ENCODE results near the gene CALML3. TPM values are rescaled to one million over a fixed set of nuclear protein-coding genes. Genes with fewer than 3 reads are reported as not detected.

The CALML3 gene
- total and polyA plus RNA-seq, 2 of the 13 experiments (the other 11 are each of a cell fraction or from before 2014, with no cell fraction given), result not detected

DNA sequence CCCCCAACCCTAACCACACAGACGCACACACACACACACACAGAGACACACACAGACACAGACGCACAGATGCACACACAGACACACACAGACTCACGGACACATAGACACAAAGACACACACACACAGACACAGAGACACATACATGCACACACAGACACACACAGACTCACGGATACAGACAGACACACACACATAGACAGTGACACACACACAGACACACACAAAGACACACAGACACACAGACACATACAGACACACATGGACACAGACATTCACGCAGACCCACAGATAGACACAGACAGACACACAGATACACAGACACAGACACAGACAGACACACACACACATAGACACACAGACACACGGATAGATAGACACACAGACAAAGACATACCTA lies 27.5 kb upstream of the CALML3 start:
- Histone ChIP-seq H3K36me3 (replicated peaks in 1 of 2; ENCODE audit: control insufficient read depth in 1 of 2, insufficient read depth in 2 of 2, low read length in 2 of 2) (no peaks in the 10 kb centered on the region), H3K9ac (ENCODE audit: insufficient read depth, low read depth, low read length) (no peak overlapping the region), H3K4me3 (replicated peaks in 1 of 3; ENCODE audit: insufficient read depth in 1 of 3, low read depth in 2 of 3, low read length in 3 of 3) (no peak overlapping the region), H4K20me1 (ENCODE audit: insufficient read depth, low read length) (no peaks in the 10 kb centered on the region), H3K27me3 (ENCODE audit: control insufficient read depth in 1 of 2, insufficient read depth in 2 of 2, low read length in 2 of 2) (peaks cover 0 to 33% of the 10 kb centered on the region in 2 experiments; a peak in 2 of 5 replicates), H3K4me1 (ENCODE audit: insufficient read depth, low read length) (peaks cover 75% of the 10 kb centered on the region), H3K27ac (ENCODE audit: extremely low read length, insufficient read depth, low read length) (no peak overlapping the region), H3K9me3 (ENCODE audit: low read length) (peaks cover 4% of the 10 kb centered on the region; the same call in 1 of the 2 replicates), H3K79me2 (ENCODE audit: insufficient read depth, low read length) (no peaks in the 10 kb centered on the region), H2AFZ (ENCODE audit: low read length) (no peak overlapping the region), H3K4me2 (ENCODE audit: low read depth, low read length) (no peak overlapping the region)
- ChIA-PET CTCF (ENCODE audit: low intra/inter-chr PET ratio, low total read pairs) (no interaction called here), POLR2A (no interaction called here)
- in situ Hi-C loops (cut with HindIII; ENCODE audit: extremely low pct_ligation_motif_present, low pct_unique_long_range_greater_than_20kb), result no loop called here
- DNase-seq (ENCODE audit: low spot score) (no peak), FAIRE-seq (no peak), ATAC-seq (no peak)
- intact Hi-C loops (cut with micrococcal nuclease; ENCODE audit: unreplicated experiment), result no loop called here
- BruUV-seq (replicated peaks), result no TSS peak
- WGBS (ENCODE audit: low lambda C conversion rate), result 52% methylated on average over 6 of the region's 6 CpGs
- TF ChIP-seq ZNF264 (CRISPR knock-in tag; IDR thresholded peaks at IDR 0.05), result no peak
- TF ChIP-seq, protein P1, sequence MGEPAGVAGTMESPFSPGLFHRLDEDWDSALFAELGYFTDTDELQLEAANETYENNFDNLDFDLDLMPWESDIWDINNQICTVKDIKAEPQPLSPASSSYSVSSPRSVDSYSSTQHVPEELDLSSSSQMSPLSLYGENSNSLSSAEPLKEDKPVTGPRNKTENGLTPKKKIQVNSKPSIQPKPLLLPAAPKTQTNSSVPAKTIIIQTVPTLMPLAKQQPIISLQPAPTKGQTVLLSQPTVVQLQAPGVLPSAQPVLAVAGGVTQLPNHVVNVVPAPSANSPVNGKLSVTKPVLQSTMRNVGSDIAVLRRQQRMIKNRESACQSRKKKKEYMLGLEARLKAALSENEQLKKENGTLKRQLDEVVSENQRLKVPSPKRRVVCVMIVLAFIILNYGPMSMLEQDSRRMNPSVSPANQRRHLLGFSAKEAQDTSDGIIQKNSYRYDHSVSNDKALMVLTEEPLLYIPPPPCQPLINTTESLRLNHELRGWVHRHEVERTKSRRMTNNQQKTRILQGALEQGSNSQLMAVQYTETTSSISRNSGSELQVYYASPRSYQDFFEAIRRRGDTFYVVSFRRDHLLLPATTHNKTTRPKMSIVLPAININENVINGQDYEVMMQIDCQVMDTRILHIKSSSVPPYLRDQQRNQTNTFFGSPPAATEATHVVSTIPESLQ (CRISPR knock-in tag; conservative IDR thresholded peaks at IDR 0.05), result no peak
- 0 out of 2 replicates have a peak, but pooled peaks have one; percentile 2 for TF ChIP-seq FOXA1 (IDR thresholded peaks at IDR 0.05)
- TF ChIP-seq FOXA1 (CRISPR knock-in tag; IDR thresholded peaks at IDR 0.05), result no peak
- no peak for TF ChIP-seq ARNT (IDR thresholded peaks at IDR 0.05)
- no peak for TF ChIP-seq STAT5B (CRISPR knock-in tag; IDR thresholded peaks at IDR 0.05)
- TF ChIP-seq ZNF121 (CRISPR knock-in tag; IDR thresholded peaks at IDR 0.05), result no peak
- 0 out of 2 replicates have a peak, but pooled peaks have one; percentile 7 for TF ChIP-seq SP1 (IDR thresholded peaks at IDR 0.05)
- TF ChIP-seq SP1 (CRISPR knock-in tag; IDR thresholded peaks at IDR 0.05), result no peak
- TF ChIP-seq SALL1 (CRISPR knock-in tag; IDR thresholded peaks at IDR 0.05), result no peak
- no peak for TF ChIP-seq ZKSCAN5 (CRISPR knock-in tag; IDR thresholded peaks at IDR 0.05)
- TF ChIP-seq, protein P2, sequence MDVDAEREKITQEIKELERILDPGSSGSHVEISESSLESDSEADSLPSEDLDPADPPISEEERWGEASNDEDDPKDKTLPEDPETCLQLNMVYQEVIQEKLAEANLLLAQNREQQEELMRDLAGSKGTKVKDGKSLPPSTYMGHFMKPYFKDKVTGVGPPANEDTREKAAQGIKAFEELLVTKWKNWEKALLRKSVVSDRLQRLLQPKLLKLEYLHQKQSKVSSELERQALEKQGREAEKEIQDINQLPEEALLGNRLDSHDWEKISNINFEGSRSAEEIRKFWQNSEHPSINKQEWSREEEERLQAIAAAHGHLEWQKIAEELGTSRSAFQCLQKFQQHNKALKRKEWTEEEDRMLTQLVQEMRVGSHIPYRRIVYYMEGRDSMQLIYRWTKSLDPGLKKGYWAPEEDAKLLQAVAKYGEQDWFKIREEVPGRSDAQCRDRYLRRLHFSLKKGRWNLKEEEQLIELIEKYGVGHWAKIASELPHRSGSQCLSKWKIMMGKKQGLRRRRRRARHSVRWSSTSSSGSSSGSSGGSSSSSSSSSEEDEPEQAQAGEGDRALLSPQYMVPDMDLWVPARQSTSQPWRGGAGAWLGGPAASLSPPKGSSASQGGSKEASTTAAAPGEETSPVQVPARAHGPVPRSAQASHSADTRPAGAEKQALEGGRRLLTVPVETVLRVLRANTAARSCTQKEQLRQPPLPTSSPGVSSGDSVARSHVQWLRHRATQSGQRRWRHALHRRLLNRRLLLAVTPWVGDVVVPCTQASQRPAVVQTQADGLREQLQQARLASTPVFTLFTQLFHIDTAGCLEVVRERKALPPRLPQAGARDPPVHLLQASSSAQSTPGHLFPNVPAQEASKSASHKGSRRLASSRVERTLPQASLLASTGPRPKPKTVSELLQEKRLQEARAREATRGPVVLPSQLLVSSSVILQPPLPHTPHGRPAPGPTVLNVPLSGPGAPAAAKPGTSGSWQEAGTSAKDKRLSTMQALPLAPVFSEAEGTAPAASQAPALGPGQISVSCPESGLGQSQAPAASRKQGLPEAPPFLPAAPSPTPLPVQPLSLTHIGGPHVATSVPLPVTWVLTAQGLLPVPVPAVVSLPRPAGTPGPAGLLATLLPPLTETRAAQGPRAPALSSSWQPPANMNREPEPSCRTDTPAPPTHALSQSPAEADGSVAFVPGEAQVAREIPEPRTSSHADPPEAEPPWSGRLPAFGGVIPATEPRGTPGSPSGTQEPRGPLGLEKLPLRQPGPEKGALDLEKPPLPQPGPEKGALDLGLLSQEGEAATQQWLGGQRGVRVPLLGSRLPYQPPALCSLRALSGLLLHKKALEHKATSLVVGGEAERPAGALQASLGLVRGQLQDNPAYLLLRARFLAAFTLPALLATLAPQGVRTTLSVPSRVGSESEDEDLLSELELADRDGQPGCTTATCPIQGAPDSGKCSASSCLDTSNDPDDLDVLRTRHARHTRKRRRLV (CRISPR knock-in tag; IDR thresholded peaks at IDR 0.05), result no peak
- no peak for TF ChIP-seq ZNF616 (CRISPR knock-in tag; IDR thresholded peaks at IDR 0.05; ENCODE audit: low read depth)
- TF ChIP-seq ATF7 (IDR thresholded peaks at IDR 0.05), result no peak; the same call in 1 of the 2 replicates
- no peak for TF ChIP-seq ATF7 (CRISPR knock-in tag; IDR thresholded peaks at IDR 0.05)
- TF ChIP-seq PTBP1 (IDR thresholded peaks at IDR 0.05; ENCODE audit: low read depth, low read length, poor library complexity, severe bottlenecking), result no peak
- no peak for TF ChIP-seq ZNF564 (CRISPR knock-in tag; IDR thresholded peaks at IDR 0.05)
- no peak for TF ChIP-seq HNRNPK (IDR thresholded peaks at IDR 0.05; ENCODE audit: low read depth, low read length, poor library complexity, severe bottlenecking)
- no peak for TF ChIP-seq ZNF337 (CRISPR knock-in tag; IDR thresholded peaks at IDR 0.05; ENCODE audit: borderline replicate concordance, low read depth)

All from HepG2 (cell line).